KMS-11 (cell line): ENCODE results near the gene TTI1.
A peak's percentile ranks its signal among the peaks of the same experiment; 100 is the strongest.

Experiments
- H2AFZ ChIP-seq: fragments of 200-600 bp; sonication (generic); 2 replicates; pipeline ENCODE4 v1.6.1; 2016; ENCODE audit warnings: antibody characterized with exemption, mixed run types, low read depth
- H3K27ac ChIP-seq: fragments of 200-600 bp; sonication (generic); 2 replicates; pipeline ENCODE4 v1.6.1; 2016; ENCODE audit warnings: mild to moderate bottlenecking, mixed run types
- H3K27me3 ChIP-seq: fragments of 200-600 bp; sonication (generic); 2 replicates; pipeline ENCODE4 v1.6.1; 2017; ENCODE audit warnings: mild to moderate bottlenecking, low read depth, mixed run types, moderate library complexity; ENCODE audit not compliant: insufficient read depth
- H3K36me3 ChIP-seq: fragments of 200-600 bp; sonication (generic); 2 replicates; pipeline ENCODE4 v1.6.1; 2017; ENCODE audit warnings: mild to moderate bottlenecking, mixed run types; ENCODE audit not compliant: insufficient read depth
- H3K4me1 ChIP-seq: fragments of 200-600 bp; sonication (generic); 2 replicates; pipeline ENCODE4 v1.6.1; 2016; ENCODE audit warnings: mild to moderate bottlenecking, low read depth, mixed run types; ENCODE audit not compliant: poor library complexity, severe bottlenecking
- H3K4me2 ChIP-seq: fragments of 200-600 bp; sonication (generic); 2 replicates; pipeline ENCODE4 v1.7.0; 2016; ENCODE audit warnings: mild to moderate bottlenecking, mixed run types
- H3K4me3 ChIP-seq: fragments of 200-600 bp; sonication (generic); IDR thresholded peaks from 2 replicates; pipeline ENCODE4 v1.6.1; 2017; ENCODE audit warnings: low read depth, low read length, mixed read lengths; ENCODE audit not compliant: insufficient read depth
- H3K79me2 ChIP-seq: fragments of 200-600 bp; sonication (generic); 2 replicates; pipeline ENCODE4 v1.6.1; 2016; ENCODE audit warnings: low read depth, mixed run types; ENCODE audit not compliant: insufficient read depth
- H3K9ac ChIP-seq: fragments of 200-600 bp; sonication (generic); 2 replicates; pipeline ENCODE4 v1.6.1; 2016; ENCODE audit warnings: mild to moderate bottlenecking, mixed run types
- H4K20me1 ChIP-seq: fragments of 200-600 bp; sonication (generic); 2 replicates; pipeline ENCODE4 v1.6.1; 2016; ENCODE audit warnings: mild to moderate bottlenecking, mixed run types; ENCODE audit not compliant: insufficient read depth
- CTCF ChIP-seq: fragments of 200-600 bp; sonication (generic); conservative IDR thresholded peaks from 2 replicates; pipeline ENCODE4 v1.6.1; 2017; ENCODE audit warnings: low read depth, mild to moderate bottlenecking, antibody characterized with exemption, low read length, moderate library complexity, mixed read lengths

TTI1 gene

GRCh38 chr20:38078084-38078483 lies 44.8 kb upstream of the TTI1 start:
- Histone ChIP-seq H3K4me1 (no peaks in the 10 kb centered on the region), H3K9ac (no peak overlapping the region), H3K4me2 (no peak overlapping the region), H3K27ac (no peak overlapping the region), H3K36me3 (peaks cover 7% of the 10 kb centered on the region; the same call in 1 of the 2 replicates), H3K4me3 (no peak overlapping the region), H4K20me1 (no peaks in the 10 kb centered on the region; the same call in 1 of the 2 replicates), H3K79me2 (peaks cover 13% of the 10 kb centered on the region; the same call in 1 of the 2 replicates), H2AFZ (no peak overlapping the region), H3K27me3 (no peaks in the 10 kb centered on the region)
- no peak for TF ChIP-seq CTCF

- Histone ChIP-seq H3K36me3 (no peaks in the 10 kb centered on the region; the same call in 1 of the 2 replicates), H3K9ac (no peak overlapping the region)
Measured at GRCh38 chr20:38076548-38076947, 43.3 kb upstream of the TTI1 start.

GRCh38 chr20:38075161-38075998 lies 42.1 kb upstream of the TTI1 start:
- no peaks in the 10 kb centered on the region for H4K20me1 ChIP-seq
- no peak overlapping the region for H3K4me2 ChIP-seq
- H3K27ac ChIP-seq = no peak overlapping the region
- H3K36me3 ChIP-seq = peaks cover 4% of the 10 kb centered on the region; the same call in 1 of the 2 replicates
- H2AFZ ChIP-seq = no peak overlapping the region
- TF ChIP-seq CTCF = no peak
- H3K79me2 ChIP-seq = peaks cover 7% of the 10 kb centered on the region; the same call in 1 of the 2 replicates
- no peak overlapping the region for H3K9ac ChIP-seq
- no peak overlapping the region for H3K4me3 ChIP-seq
- no peaks in the 10 kb centered on the region for H3K27me3 ChIP-seq
- H3K4me1 ChIP-seq = no peaks in the 10 kb centered on the region

More at GRCh38 chr20:38076548-38076947, 43.3 kb upstream of the TTI1 start:
- Histone ChIP-seq H3K4me1 (no peaks in the 10 kb centered on the region), H4K20me1 (no peaks in the 10 kb centered on the region), H3K27ac (no peak overlapping the region), H3K79me2 (peaks cover 13% of the 10 kb centered on the region; the same call in 1 of the 2 replicates), H2AFZ (no peak overlapping the region), H3K27me3 (no peaks in the 10 kb centered on the region), H3K4me2 (no peak overlapping the region), H3K4me3 (no peak overlapping the region)
- no peak for TF ChIP-seq CTCF

DNA sequence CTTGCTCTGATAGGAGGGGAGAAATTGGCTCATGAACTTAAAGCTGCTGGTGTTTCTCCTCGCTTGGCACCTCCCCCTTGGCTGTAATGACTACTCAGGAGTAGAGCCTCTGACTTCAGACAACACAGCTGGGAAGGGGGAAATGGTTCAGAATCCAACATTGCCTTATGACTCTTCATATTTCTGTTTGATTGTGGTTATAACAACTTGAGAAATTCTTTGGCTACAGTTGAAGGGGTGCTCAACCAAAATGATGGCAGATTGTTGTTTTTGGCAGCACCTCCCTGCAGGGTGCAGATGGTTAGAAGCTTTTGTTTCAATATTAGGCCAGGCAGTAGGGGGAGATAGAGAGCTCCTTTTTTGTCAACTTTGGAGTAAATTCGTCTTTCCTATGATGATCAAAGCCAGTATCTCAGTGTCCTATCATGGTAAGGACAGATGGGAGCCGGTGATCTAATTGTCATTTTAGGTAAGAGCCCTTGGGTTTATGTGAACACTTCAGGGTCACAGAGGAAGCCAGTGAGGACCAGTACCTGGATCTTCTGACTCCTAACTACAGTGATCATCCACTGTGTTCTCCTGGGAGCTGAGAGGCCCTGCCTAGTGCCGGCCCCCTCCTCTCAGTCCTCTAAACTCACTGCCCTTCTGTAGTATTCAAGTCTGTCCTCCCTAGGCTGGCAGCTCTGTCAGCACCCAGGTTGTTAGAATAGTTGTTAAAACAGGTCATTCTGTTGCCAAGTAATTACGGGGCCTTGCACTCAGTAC lies 40.2 kb upstream of the TTI1 start:
- TF ChIP-seq CTCF = peak; percentile 91
- no peaks in the 10 kb centered on the region for H3K27me3 ChIP-seq
- H3K4me2 ChIP-seq = no peak overlapping the region
- H3K4me1 ChIP-seq = no peaks in the 10 kb centered on the region
- no peak overlapping the region for H2AFZ ChIP-seq
- peaks cover 17% of the 10 kb centered on the region; the same call in 1 of the 2 replicates for H3K36me3 ChIP-seq
- H3K27ac ChIP-seq = no peak overlapping the region
- no peaks in the 10 kb centered on the region; the same call in 1 of the 2 replicates for H3K79me2 ChIP-seq
- no peak overlapping the region for H3K4me3 ChIP-seq
- H3K9ac ChIP-seq = no peak overlapping the region
- H4K20me1 ChIP-seq = no peaks in the 10 kb centered on the region
